Measurements from ENCODE around the gene TEC. TPM values are rescaled to one million over a fixed set of nuclear protein-coding genes. Genes with fewer than 3 reads are reported as not detected.

TEC gene
- total RNA-seq, 2 donors from 2014 or later: 4.5 to 12.8 TPM

- Histone ChIP-seq H3K27ac (no peak overlapping the region), H3K27me3 (replicated peaks; ENCODE audit: insufficient read depth) (no peaks in the 10 kb centered on the region), H3K4me3 (no peak overlapping the region), H3K9me3 (no peaks in the 10 kb centered on the region), H3K4me1 (ENCODE audit: control insufficient read depth in 1 of 2, low read depth in 2 of 2) (peaks cover 14 to 27% of the 10 kb centered on the region in 2 donors), H3K36me3 (no peaks in the 10 kb centered on the region)
- DNase-seq (ENCODE audit: low spot score) (no peak), ATAC-seq (ENCODE audit: insufficient number of reproducible peaks, low FRiP score, low read depth) (no peak)
- TF ChIP-seq CTCF (IDR thresholded peaks at IDR 0.05): no peak
Observed at GRCh38 chr4:48129307-48130014, 140.2 kb downstream of the TEC start.

GRCh38 chr4:48127682-48128404 lies 141.8 kb downstream of the TEC start:
- H3K36me3 ChIP-seq: no peaks in the 10 kb centered on the region
- peak; percentile 49 for ATAC-seq (ENCODE audit: insufficient number of reproducible peaks, low FRiP score, low read depth)
- H3K27me3 ChIP-seq (replicated peaks; ENCODE audit: insufficient read depth): no peaks in the 10 kb centered on the region
- DNase-seq (ENCODE audit: low spot score): peak; percentile 5
- H3K4me1 ChIP-seq (ENCODE audit: control insufficient read depth in 1 of 2, low read depth in 2 of 2): peaks cover 14 to 27% of the 10 kb centered on the region in 2 donors
- H3K4me3 ChIP-seq: peak overlapping the region; percentile 67
- peak overlapping the region; percentile 70 to 77 for H3K27ac ChIP-seq
- H3K9me3 ChIP-seq: no peaks in the 10 kb centered on the region
- TF ChIP-seq CTCF (IDR thresholded peaks at IDR 0.05): peak; percentile 49

GRCh38 chr4:48127231-48127630 lies 142.4 kb downstream of the TEC start:
- Histone ChIP-seq H3K4me1 (ENCODE audit: control insufficient read depth in 1 of 2, low read depth in 2 of 2) (peaks cover 14 to 27% of the 10 kb centered on the region in 2 donors), H3K9me3 (no peaks in the 10 kb centered on the region), H3K36me3 (no peaks in the 10 kb centered on the region), H3K4me3 (no peak overlapping the region), H3K27ac (peak overlapping the region; percentile 70 to 77), H3K27me3 (replicated peaks; ENCODE audit: insufficient read depth) (no peaks in the 10 kb centered on the region)
- ATAC-seq (ENCODE audit: insufficient number of reproducible peaks, low FRiP score, low read depth) (no peak), DNase-seq (ENCODE audit: low spot score) (no peak)
- no peak for TF ChIP-seq CTCF (IDR thresholded peaks at IDR 0.05)

GRCh38 chr4:48126621-48127020 lies 143.0 kb downstream of the TEC start:
- no peak for DNase-seq (ENCODE audit: low spot score)
- Histone ChIP-seq H3K9me3 (no peaks in the 10 kb centered on the region), H3K4me3 (no peak overlapping the region), H3K27me3 (replicated peaks; ENCODE audit: insufficient read depth) (no peaks in the 10 kb centered on the region), H3K27ac (no peak overlapping the region), H3K4me1 (ENCODE audit: control insufficient read depth in 1 of 2, low read depth in 2 of 2) (peaks cover 14 to 27% of the 10 kb centered on the region in 2 donors), H3K36me3 (no peaks in the 10 kb centered on the region)
- no peak for TF ChIP-seq CTCF (IDR thresholded peaks at IDR 0.05)
- ATAC-seq (ENCODE audit: insufficient number of reproducible peaks, low FRiP score, low read depth): no peak

GRCh38 chr4:48124870-48125269 lies 144.8 kb downstream of the TEC start:
- ATAC-seq (ENCODE audit: insufficient number of reproducible peaks, low FRiP score, low read depth) (no peak), DNase-seq (ENCODE audit: low spot score) (no peak)
- TF ChIP-seq CTCF (IDR thresholded peaks at IDR 0.05): no peak
- no peaks in the 10 kb centered on the region for H3K27me3 ChIP-seq (replicated peaks; ENCODE audit: insufficient read depth)
- no peaks in the 10 kb centered on the region for H3K36me3 ChIP-seq
- H3K27ac ChIP-seq: no peak overlapping the region
- no peaks in the 10 kb centered on the region for H3K9me3 ChIP-seq
- H3K4me1 ChIP-seq (ENCODE audit: control insufficient read depth in 1 of 2, low read depth in 2 of 2): peaks cover 14 to 27% of the 10 kb centered on the region in 2 donors
- H3K4me3 ChIP-seq: no peak overlapping the region

Measured in thoracic aorta (tissue), 2 donors.